PC-9 (cell line): ENCODE results near the gene SMARCC2. TPM values are rescaled to one million over a fixed set of nuclear protein-coding genes. Genes with fewer than 3 reads are reported as not detected.

Experiments used
- BruUV-seq: library from RNA; stranded (reverse); fragments of 400-500 nt; replicated peaks from 2 replicates; lab custom pipeline; 2021; lab: Mats Ljungman, UMichigan
- CTCF ChIA-PET: fragments of 300-600 bp; sonication (Branson Sonifier 250); formaldehyde crosslinking; loops from one replicate; lab custom pipeline; 2022; ENCODE audit warnings: antibody characterized with exemption; lab: Charles Lee
- POLR2A ChIA-PET: fragments of 300-600 bp; sonication (Branson Sonifier 250); formaldehyde crosslinking; loops from one replicate; lab custom pipeline; 2022; ENCODE audit warnings: antibody characterized with exemption; ENCODE audit not compliant: unreplicated experiment; lab: Charles Lee
- DNase-seq, 2 experiments: peaks; one replicate each; pipeline versions ENCODE4 v3.0.0 to v3.0.0-alpha.2; 2015 to 2022; ENCODE audit warnings: mixed read lengths in 1 of 2
- H2AFZ ChIP-seq: fragments of 200-600 bp; sonication (generic); 2 replicates; pipeline ENCODE4 v1.8.1; 2017; ENCODE audit warnings: antibody characterized with exemption
- H3F3A ChIP-seq: fragments of 200-600 bp; sonication (generic); 2 replicates; pipeline ENCODE4 v1.8.1; 2017; ENCODE audit warnings: antibody characterized with exemption, mild to moderate bottlenecking, low read depth; ENCODE audit not compliant: insufficient read depth
- H3K27ac ChIP-seq: fragments of 200-600 bp; sonication (generic); 2 replicates; pipeline ENCODE4 v1.6.1; 2016; ENCODE audit warnings: mixed run types
- H3K27me3 ChIP-seq: fragments of 200-600 bp; sonication (generic); 2 replicates; pipeline ENCODE4 v1.6.1; 2016; ENCODE audit warnings: low read depth, mixed run types; ENCODE audit not compliant: insufficient read depth
- H3K36me3 ChIP-seq: fragments of 200-600 bp; sonication (generic); 2 replicates; pipeline ENCODE4 v1.6.1; 2016; ENCODE audit warnings: low read depth, mixed run types
- H3K4me1 ChIP-seq: fragments of 200-600 bp; sonication (generic); replicated peaks from 2 replicates; pipeline ENCODE4 v1.6.1; 2016; ENCODE audit warnings: mixed run types; ENCODE audit not compliant: insufficient read depth
- H3K4me2 ChIP-seq: fragments of 200-600 bp; sonication (generic); 2 replicates; pipeline ENCODE4 v1.6.1; 2017; ENCODE audit warnings: mixed run types
- H3K4me3 ChIP-seq: fragments of 200-600 bp; sonication (generic); 2 replicates; pipeline ENCODE4 v1.6.1; 2016; ENCODE audit warnings: mixed run types
- H3K79me2 ChIP-seq: fragments of 200-600 bp; sonication (generic); 2 replicates; pipeline ENCODE4 v1.6.1; 2017; ENCODE audit warnings: low read depth, mixed run types
- H3K9me2 ChIP-seq: fragments of 200-600 bp; sonication (generic); 2 replicates; pipeline ENCODE4 v1.8.1; 2017; ENCODE audit warnings: mild to moderate bottlenecking; ENCODE audit not compliant: insufficient read depth
- H3K9me3 ChIP-seq: fragments of 200-600 bp; sonication (generic); 2 replicates; pipeline ENCODE4 v1.8.1; 2016; ENCODE audit warnings: low read depth; ENCODE audit not compliant: insufficient read depth
- H4K20me1 ChIP-seq: fragments of 200-600 bp; sonication (generic); 2 replicates; pipeline ENCODE4 v1.8.1; 2017; ENCODE audit not compliant: insufficient read depth
- EZH2 ChIP-seq: fragments of 200-600 bp; sonication (generic); IDR thresholded peaks from 2 replicates; pipeline ENCODE4 v1.8.0; 2017; ENCODE audit warnings: antibody characterized with exemption, low read depth
- intact Hi-C: fragments of 100-400 bp; cut with micrococcal nuclease; formaldehyde crosslinking; loops from one replicate; pipeline ENCODE4 v1.10.0; 2022; ENCODE audit not compliant: unreplicated experiment
- total RNA-seq: library from RNA; stranded (reverse); gene quantifications from 2 replicates; pipeline ENCODE4 v1.2.3, GENCODE V29; 2021
- TF ChIP-seq, protein P1 (sequence below): fragments of 200-600 bp; sonication (generic); conservative IDR thresholded peaks from 2 replicates; pipeline ENCODE4 v1.6.1; 2017; ENCODE audit warnings: mixed run types, antibody characterized with exemption, mild to moderate bottlenecking, moderate library complexity

SMARCC2 gene
- total RNA-seq, 1 experiment from 2014 or later, result 86.4 TPM

DNA sequence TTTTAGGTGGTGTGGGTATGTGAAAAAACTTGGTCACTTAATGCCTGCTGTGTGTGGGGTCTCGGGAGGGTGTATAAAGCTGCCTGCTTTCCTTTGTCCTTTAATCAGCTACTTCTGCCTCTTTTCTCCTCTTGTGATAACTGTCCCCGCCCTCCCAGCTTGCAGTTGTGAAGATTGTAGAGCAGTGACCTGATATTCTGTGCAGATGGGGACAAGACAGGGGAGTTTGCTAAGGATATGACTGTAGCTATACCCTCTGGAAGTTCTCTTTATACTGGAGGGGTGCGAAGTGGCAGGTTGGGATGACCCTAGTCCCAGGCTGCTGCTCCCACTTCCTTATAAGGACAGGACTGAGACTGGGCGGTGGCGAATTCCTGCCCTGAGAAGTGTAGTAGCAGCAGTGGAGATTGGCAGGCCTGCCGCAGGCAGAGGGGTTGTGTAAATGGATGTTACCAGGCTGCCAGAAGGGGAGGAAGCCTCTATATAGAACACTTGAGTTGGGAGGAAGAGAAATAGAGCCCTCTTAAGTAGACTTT is 30.3 kb downstream of the SMARCC2 start:
- peak overlapping the region; percentile 95 for H3K4me3 ChIP-seq
- H3K9me3 ChIP-seq, result no peaks in the 10 kb centered on the region
- peak; percentile 70 to 75 for DNase-seq
- BruUV-seq, result TSS peak; percentile 87
- peak overlapping the region; percentile 89 for H3K4me2 ChIP-seq
- peaks cover 26% of the 10 kb centered on the region for H4K20me1 ChIP-seq
- intact Hi-C loops, result loop anchor here (5.0 kb wide), 1 partner anchor 42 kb away; the partner anchor contains the start of genes RPL41 and ZC3H10
- ChIA-PET CTCF (interaction anchor here (0.5 kb wide), 1 partner anchor 61 kb away, joined by 3 read pairs; no protein-coding TSS in a partner anchor), POLR2A (interaction anchor here (0.6 to 1.6 kb wide), 4 partner anchors 23 to 145 kb away, joined by 4 to 13 read pairs (median 5); partner anchors contain the start of gene ESYT1)
- H3K9me2 ChIP-seq, result no peaks in the 10 kb centered on the region
- H3K36me3 ChIP-seq, result peaks cover 38% of the 10 kb centered on the region
- H2AFZ ChIP-seq, result no peak overlapping the region
- H3K27ac ChIP-seq, result peak overlapping the region; percentile 82
- peaks cover 56% of the 10 kb centered on the region for H3F3A ChIP-seq
- H3K27me3 ChIP-seq, result no peaks in the 10 kb centered on the region
- peaks cover 35% of the 10 kb centered on the region for H3K79me2 ChIP-seq
- H3K4me1 ChIP-seq, result peaks cover 23% of the 10 kb centered on the region
- no peak for TF ChIP-seq EZH2
- TF ChIP-seq, protein P1, sequence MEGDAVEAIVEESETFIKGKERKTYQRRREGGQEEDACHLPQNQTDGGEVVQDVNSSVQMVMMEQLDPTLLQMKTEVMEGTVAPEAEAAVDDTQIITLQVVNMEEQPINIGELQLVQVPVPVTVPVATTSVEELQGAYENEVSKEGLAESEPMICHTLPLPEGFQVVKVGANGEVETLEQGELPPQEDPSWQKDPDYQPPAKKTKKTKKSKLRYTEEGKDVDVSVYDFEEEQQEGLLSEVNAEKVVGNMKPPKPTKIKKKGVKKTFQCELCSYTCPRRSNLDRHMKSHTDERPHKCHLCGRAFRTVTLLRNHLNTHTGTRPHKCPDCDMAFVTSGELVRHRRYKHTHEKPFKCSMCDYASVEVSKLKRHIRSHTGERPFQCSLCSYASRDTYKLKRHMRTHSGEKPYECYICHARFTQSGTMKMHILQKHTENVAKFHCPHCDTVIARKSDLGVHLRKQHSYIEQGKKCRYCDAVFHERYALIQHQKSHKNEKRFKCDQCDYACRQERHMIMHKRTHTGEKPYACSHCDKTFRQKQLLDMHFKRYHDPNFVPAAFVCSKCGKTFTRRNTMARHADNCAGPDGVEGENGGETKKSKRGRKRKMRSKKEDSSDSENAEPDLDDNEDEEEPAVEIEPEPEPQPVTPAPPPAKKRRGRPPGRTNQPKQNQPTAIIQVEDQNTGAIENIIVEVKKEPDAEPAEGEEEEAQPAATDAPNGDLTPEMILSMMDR, result no peak

DNA sequence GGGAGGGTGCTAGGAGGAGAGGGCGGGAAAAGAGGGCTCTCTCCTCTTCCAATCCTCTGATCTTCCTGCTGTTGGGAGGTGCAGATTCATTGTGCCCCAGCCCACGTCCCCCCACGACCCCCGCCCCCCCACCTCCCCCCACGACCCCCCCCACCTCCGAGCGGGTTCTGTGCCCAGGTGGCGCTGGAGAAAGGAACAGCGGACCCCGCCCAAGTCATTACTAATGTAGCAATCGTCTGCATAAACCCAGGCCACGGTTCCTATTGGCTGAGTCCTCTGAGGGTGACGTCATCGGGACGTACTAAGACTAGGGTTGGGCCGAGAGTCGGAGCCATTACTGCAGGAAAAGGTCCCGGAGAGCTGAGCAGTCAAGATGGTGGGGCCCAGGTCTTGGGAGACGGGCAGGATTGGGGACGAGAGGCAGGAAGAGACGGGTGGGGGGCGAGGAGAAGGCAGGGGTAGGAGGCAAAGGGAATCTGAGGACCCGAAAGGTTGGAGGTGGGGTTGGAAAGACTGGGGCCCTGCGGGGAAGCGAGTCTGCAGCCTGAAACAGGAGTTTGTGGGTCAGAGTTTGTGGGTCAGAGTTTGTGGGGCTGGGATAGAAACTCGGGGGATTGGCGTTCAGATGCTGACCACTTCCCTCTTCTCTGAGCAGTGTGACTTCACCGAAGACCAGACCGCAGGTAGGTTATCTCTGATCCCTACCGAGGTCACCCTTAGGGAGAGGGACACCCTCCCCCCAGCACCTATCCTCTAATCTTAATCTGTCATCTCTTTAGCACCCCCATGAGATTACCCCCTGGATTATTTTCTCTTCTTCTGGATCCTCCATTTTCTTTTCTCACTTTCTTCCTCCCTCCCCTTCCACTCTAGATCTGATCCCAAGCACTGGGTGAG is 31.0 kb downstream of the SMARCC2 start, which contains the start of gene MYL6:
Gene MYL6 (plus strand): TSS at position 331 of the 897 bp plus-strand sequence. CDS start 43 bp downstream, at position 374.
- Histone ChIP-seq H3K27ac (peak within 1 kb of the TSS; percentile 82), H3K9me2 (no peaks in the 10 kb centered on the region), H3K4me3 (peak within 1 kb of the TSS; percentile 95), H3K9me3 (no peaks in the 10 kb centered on the region), H3K4me1 (peaks cover 26% of the 10 kb centered on the region), H3K4me2 (peak within 1 kb of the TSS; percentile 89), H3K27me3 (no peaks in the 10 kb centered on the region), H3K36me3 (peaks cover 36% of the 10 kb centered on the region), H4K20me1 (peaks cover 22% of the 10 kb centered on the region), H3F3A (peaks cover 53% of the 10 kb centered on the region), H3K79me2 (peaks cover 38% of the 10 kb centered on the region), H2AFZ (0 out of 2 replicates have a peak within 1 kb of the TSS, but pooled peaks have one; percentile 67)
- TF ChIP-seq, protein P1, result no peak
- no peak for TF ChIP-seq EZH2
- BruUV-seq, result no TSS peak
- ChIA-PET POLR2A (interaction anchor here (0.6 to 1.6 kb wide), 5 partner anchors 23 to 588 kb away, joined by 3 to 13 read pairs (median 5); partner anchors contain the start of gene ESYT1), CTCF (no interaction called here)
- intact Hi-C loops, result loop anchor here (5.0 kb wide), 1 partner anchor 41 kb away; the partner anchor contains the start of genes RPL41 and ZC3H10
- DNase-seq, result peak; percentile 89 to 93
